RWPE1 (cell line): Measurements from ENCODE around the gene LAMA5.
A peak's percentile ranks its signal among the peaks of the same experiment; 100 is the strongest.

Experiments
- CTCF ChIA-PET: fragments of 350-600 bp; sonication (Branson Sonifier 250); formaldehyde crosslinking; extraction: SDS; loops from one replicate; lab custom pipeline; 2021; lab: Yijun Ruan, JAX
- POLR2A ChIA-PET: fragments of 400-600 bp; formaldehyde crosslinking; extraction: SDS; loops from one replicate; lab custom pipeline; 2020; ENCODE audit warnings: antibody characterized with exemption; ENCODE audit not compliant: low non-redundant PET; lab: Yijun Ruan, JAX
- DNase-seq: peaks from one replicate; pipeline ENCODE4 v3.0.0; 2012; ENCODE audit warnings: low spot score
- H3K27ac ChIP-seq: fragments of 450-650 bp; 2 replicates; pipeline ENCODE4 v1.5.1; 2017
- CTCF ChIP-seq: fragments of 450-650 bp; conservative IDR thresholded peaks from 2 replicates; pipeline ENCODE4 v1.5.1; 2017; ENCODE audit warnings: low read depth, mild to moderate bottlenecking

The LAMA5 gene

GRCh38 chr20:62404112-62404665 is 37.1 kb upstream of the LAMA5 start:
- no peak for DNase-seq
- ChIA-PET POLR2A (no interaction called here), CTCF (interaction anchor here (0.7 kb wide), 1 partner anchor 1134 kb away, joined by 4 read pairs; no protein-coding TSS in a partner anchor)
- TF ChIP-seq CTCF, result no peak
- peak overlapping the region; percentile 80 for H3K27ac ChIP-seq

- peak overlapping the region; percentile 80 for H3K27ac ChIP-seq
- POLR2A ChIA-PET, result no interaction called here
- no peak for DNase-seq
- TF ChIP-seq CTCF, result no peak
- CTCF ChIA-PET, result interaction anchor here (0.5 to 0.7 kb wide), 3 partner anchors 54 to 1135 kb away, joined by 3 to 4 read pairs (median 3); no protein-coding TSS in a partner anchor
Observed at GRCh38 chr20:62403331-62403730, 36.2 kb upstream of the LAMA5 start.

- ChIA-PET CTCF (interaction anchor here (0.7 to 1.3 kb wide), 5 partner anchors 7 to 389 kb away, joined by 3 to 7 read pairs (median 3); no protein-coding TSS in a partner anchor), POLR2A (no interaction called here)
- DNase-seq, result no peak
- peak overlapping the region; percentile 80 for H3K27ac ChIP-seq
- TF ChIP-seq CTCF, result no peak
Observed at GRCh38 chr20:62402456-62403150, 35.5 kb upstream of the LAMA5 start.

GRCh38 chr20:62401331-62401779 is 34.2 kb upstream of the LAMA5 start:
- no peak for DNase-seq
- peak; percentile 52 for TF ChIP-seq CTCF
- ChIA-PET POLR2A (no interaction called here), CTCF (interaction anchor here (0.5 to 2.1 kb wide), 14 partner anchors 9 to 390 kb away, joined by 3 to 7 read pairs (median 4); no protein-coding TSS in a partner anchor)
- peak overlapping the region; percentile 80 for H3K27ac ChIP-seq

GRCh38 chr20:62400541-62400940 is 33.4 kb upstream of the LAMA5 start:
- ChIA-PET POLR2A (no interaction called here), CTCF (interaction anchor here (0.6 to 2.1 kb wide), 8 partner anchors 10 to 332 kb away, joined by 3 to 12 read pairs (median 5); no protein-coding TSS in a partner anchor)
- no peak for TF ChIP-seq CTCF
- H3K27ac ChIP-seq, result peak overlapping the region; percentile 80
- DNase-seq, result no peak

GRCh38 chr20:62400021-62400420 is 32.9 kb upstream of the LAMA5 start:
- TF ChIP-seq CTCF, result no peak
- no peak for DNase-seq
- CTCF ChIA-PET, result interaction anchor here (0.6 to 2.1 kb wide), 6 partner anchors 10 to 333 kb away, joined by 3 to 12 read pairs (median 6); no protein-coding TSS in a partner anchor
- peak overlapping the region; percentile 80 for H3K27ac ChIP-seq
- POLR2A ChIA-PET, result no interaction called here
